ENCODE data around the gene PPP2R5E. TPM values are rescaled to one million over a fixed set of nuclear protein-coding genes. Genes with fewer than 3 reads are reported as not detected.

Gene PPP2R5E
- total RNA-seq, 1 donor from 2014 or later: 41.9 TPM

GRCh38 chr14:63472986-63473788, 70.0 kb downstream of the PPP2R5E start:
- DNase-seq (ENCODE audit: low spot score): no peak

GRCh38 chr14:63470962-63471793, 72.0 kb downstream of the PPP2R5E start:
- no peak for DNase-seq (ENCODE audit: low spot score)

GRCh38 chr14:63468294-63468693, 74.9 kb downstream of the PPP2R5E start:
- DNase-seq (ENCODE audit: low spot score): no peak

GRCh38 chr14:63467440-63468072, 75.6 kb downstream of the PPP2R5E start:
- DNase-seq (ENCODE audit: low spot score): no peak

GRCh38 chr14:63465347-63465746, 77.8 kb downstream of the PPP2R5E start:
- DNase-seq (ENCODE audit: low spot score): no peak

- no peak for DNase-seq (ENCODE audit: low spot score)
Observed at GRCh38 chr14:63460680-63461369, 82.4 kb downstream of the PPP2R5E start.

GRCh38 chr14:63459738-63460137, 83.4 kb downstream of the PPP2R5E start:
- no peak for DNase-seq (ENCODE audit: low spot score)

- peak; percentile 52 for DNase-seq (ENCODE audit: low spot score)
Observed at GRCh38 chr14:63457498-63457897, 85.7 kb downstream of the PPP2R5E start.

- DNase-seq (ENCODE audit: low spot score): no peak
Observed at GRCh38 chr14:63454863-63455622, 88.1 kb downstream of the PPP2R5E start.

GRCh38 chr14:63454436-63454835, 88.7 kb downstream of the PPP2R5E start:
- no peak for DNase-seq (ENCODE audit: low spot score)

GRCh38 chr14:63453443-63453936, 89.7 kb downstream of the PPP2R5E start:
- no peak for DNase-seq (ENCODE audit: low spot score)

GRCh38 chr14:63452796-63453195, 90.4 kb downstream of the PPP2R5E start:
- DNase-seq (ENCODE audit: low spot score): no peak

GRCh38 chr14:63448841-63449240, 94.3 kb downstream of the PPP2R5E start:
- DNase-seq (ENCODE audit: low spot score): no peak

- DNase-seq (ENCODE audit: low spot score): no peak
Observed at GRCh38 chr14:63444588-63444987, 98.6 kb downstream of the PPP2R5E start.

- DNase-seq (ENCODE audit: low spot score): no peak
Observed at GRCh38 chr14:63443988-63444387, 99.2 kb downstream of the PPP2R5E start.

GRCh38 chr14:63443361-63443760, 99.8 kb downstream of the PPP2R5E start:
- no peak for DNase-seq (ENCODE audit: low spot score)

GRCh38 chr14:63438065-63438757, 105.0 kb downstream of the PPP2R5E start:
- peak; percentile 76 for DNase-seq (ENCODE audit: low spot score)

- DNase-seq (ENCODE audit: low spot score): no peak
Observed at GRCh38 chr14:63436286-63437098, 106.7 kb downstream of the PPP2R5E start.

GRCh38 chr14:63435838-63436237, 107.3 kb downstream of the PPP2R5E start:
- peak; percentile 60 for DNase-seq (ENCODE audit: low spot score)

All from mucosa of gallbladder (tissue), 1 donor.